NCI-H446 (cell line): ENCODE results near the gene HMX1.

ENCODE experiments used
- DNase-seq, 2 experiments: peaks; one replicate each; lab custom pipeline; 2025; lab: John Stamatoyannopoulos, UW

HMX1 gene

GRCh38 chr4:8871417-8872401, at the start of gene HMX1:
HMX1 (minus strand) TSS chr4:8871839; CDS start chr4:8871614, 225 bp downstream.
- no peak for DNase-seq

GRCh38 chr4:8920969-8921368, 49.3 kb upstream of the HMX1 start:
- no peak for DNase-seq

- no peak for DNase-seq
Observed at GRCh38 chr4:8920289-8920965, 48.8 kb upstream of the HMX1 start.

GRCh38 chr4:8919651-8920288, 48.1 kb upstream of the HMX1 start:
- no peak for DNase-seq

DNA sequence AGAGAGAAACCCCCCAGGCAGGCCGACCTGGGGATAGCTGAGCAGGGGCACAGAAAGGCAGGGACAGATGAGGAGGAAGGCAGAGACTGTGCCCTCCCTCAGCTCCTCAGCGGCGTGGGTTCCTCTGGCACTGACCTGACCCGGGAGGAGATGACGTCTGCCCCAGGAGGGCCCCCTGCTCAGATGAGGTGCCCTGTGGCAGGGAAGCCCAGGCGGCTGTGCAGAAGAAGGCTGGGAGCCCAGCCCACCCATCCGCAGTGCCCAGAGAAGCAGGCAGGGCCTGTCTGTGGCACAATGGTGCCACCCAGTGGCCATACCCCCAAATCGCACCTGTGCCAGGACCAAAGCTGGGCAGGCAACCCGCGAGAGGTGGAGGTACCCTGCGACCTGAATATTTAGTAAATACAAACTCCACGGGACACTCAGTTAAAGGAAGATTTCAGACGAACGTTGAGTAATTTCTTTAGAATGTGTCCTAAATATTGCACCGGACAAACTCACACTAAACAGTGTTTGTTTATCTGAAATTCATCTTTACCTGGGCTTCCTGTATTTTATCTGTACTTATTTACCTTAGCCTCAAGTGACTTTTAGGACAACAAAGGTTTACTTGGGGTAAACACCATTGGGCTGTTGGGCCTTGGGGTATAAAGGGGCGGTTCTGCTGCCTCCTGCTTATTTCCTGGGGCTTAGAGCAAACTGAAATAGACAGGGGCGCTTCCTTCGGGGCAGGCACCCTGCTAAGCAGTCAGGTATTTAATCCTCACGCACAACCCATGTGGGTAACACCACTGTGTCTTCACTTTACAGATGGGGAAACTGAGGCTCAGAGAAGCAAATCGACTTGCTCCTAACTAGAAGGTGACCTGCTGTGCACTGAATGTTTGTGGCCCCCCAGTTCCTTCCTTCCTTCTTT, 46.5 kb upstream of the HMX1 start:
- peak in 1 of 2 experiments; percentile 30 for DNase-seq

- DNase-seq: no peak
Observed at GRCh38 chr4:8917321-8917811, 45.7 kb upstream of the HMX1 start.

- DNase-seq: no peak
Observed at GRCh38 chr4:8916906-8917305, 45.3 kb upstream of the HMX1 start.

DNA sequence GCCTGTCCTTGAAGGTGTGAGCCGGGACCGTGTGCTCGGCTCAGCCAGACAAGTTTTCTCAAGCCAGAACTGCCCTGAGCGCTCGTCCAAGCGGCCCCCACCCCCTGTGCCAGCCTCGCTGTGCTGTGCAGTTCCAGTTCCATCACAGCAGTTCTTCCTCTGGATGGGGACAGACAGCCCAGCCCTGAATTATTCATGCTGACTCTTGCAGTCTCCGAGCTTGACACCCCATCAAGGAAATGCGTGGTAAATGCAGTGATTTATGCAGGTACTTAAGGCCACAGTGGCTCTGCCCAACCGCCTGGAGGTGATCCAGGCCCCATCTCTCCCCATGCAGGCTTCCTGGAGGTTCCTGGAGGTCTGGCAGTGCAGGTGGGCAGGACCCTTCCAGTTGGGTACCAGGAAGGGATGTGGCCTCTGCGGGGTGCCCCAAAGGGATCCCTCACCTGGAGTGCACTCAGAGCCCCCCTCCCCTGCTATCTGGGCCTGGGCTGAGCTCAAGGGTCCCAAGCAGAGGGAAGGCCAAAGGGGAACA, 44.8 kb upstream of the HMX1 start:
- no peak for DNase-seq

- no peak for DNase-seq
Observed at GRCh38 chr4:8915201-8916200, 43.9 kb upstream of the HMX1 start.

DNA sequence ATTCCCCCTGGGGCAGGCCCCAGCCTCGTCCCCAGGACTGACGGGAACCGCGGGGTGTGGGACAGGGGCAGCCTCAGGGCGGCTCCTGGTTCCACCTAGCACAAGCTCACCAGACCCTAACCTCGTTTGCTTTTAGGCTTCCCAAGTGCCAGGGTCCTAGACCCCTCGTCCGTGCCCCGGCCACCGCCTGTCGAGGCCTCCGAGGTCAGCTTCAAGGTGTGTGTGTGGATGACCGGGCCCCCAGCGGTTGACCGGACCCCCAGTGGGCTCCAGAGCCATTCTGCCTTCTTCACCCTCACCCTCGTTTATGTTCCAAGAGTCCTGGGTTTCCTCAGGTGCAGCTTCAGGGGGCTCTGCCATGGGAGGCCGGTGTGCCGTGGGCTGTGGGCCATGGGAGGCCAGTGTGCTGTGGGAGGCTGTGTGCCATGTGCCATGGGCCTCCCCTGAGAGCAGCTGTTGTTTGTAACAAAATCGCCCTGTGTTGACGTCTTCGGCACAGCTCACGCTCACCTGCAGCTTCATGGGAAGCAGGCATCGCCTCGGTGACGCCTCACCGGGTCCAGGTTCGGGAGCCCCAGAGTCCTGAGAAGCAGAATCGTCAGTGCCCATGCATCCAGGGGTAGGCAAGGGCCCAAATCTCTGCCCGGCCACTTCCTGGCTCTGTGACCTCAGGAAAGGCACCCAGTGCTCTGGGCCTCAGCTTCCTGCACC, 43.0 kb upstream of the HMX1 start:
- no peak for DNase-seq

DNA sequence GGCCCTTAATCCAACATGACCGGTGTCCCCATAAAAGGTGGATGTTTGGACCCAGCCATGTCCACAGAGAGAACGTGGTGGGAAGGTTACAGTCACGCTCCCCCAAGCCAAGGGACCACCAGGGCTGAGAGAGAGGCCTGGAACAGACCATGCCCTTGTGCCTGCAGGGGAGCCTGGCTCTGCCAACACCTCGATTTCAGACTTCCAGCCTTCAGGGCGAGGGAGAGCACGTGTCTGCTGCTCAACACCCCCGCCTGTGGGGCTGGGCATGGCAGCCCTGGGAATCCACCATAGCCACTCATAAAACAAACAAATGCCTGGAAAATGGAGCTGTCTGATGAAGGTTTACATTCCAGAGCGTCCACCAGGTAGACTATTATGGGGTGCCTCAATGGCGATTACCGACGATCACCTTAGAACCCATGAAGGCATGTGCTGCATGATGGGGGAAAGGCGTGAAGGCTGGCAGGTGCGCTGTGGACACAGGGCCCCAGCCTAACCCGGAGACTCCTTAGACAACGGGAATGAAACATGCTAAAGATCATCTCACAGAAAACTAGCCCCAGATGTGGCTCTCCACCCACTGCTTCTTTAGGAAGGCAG, 42.3 kb upstream of the HMX1 start:
- DNase-seq: no peak

DNA sequence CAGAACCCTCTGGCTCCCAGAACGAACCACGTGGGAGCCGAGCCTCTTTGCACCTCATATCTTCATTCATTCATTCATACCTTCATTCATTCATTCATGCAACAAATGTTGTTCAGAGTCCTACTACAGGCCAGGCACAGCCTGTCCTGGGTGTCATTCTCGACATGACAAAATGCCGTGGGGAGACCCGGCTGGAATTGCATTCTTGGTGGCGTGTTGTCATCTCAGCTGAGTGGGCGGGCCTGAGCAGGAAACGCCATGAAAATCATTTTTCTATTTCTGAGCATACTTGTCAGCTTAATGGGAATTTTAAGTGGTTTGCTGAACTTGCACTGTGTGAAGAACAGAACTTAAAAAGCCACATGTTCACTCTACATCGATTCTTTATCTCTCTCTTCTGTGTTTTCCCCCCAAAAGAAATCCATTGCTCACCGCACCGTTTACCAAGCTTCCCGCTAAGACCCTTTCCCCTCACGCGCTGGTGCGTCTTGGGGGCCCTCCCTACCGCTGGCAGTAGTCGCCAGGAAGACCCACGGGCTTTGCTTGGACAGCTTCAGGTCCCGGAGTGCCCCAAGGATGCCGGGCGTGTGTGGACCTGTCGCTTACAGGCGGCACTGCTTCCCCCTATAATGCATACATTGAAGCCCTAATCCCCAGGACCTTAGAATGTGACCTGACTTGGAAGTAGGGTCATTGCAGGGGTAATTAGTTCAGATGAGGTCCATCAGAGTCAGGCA, 41.6 kb upstream of the HMX1 start:
- DNase-seq: no peak

DNA sequence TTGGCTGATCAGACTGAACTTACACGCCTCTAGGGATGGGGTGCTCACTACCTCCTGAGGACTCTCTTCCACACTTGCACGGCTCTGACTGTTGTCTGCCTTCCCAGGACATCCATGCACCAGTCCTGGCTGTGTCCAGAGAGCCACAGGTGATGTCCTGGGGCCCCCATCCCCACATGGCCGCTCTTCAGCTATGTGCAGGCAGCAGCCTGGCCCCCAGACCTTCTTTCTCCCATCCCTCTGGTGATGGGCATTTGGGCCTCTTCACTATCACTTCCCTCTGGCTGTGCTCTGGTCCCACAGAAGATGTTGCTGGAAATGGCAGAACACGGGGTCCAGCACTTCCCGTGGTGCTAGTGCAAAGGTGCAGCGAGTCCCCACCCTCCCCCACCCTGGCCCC, 40.9 kb upstream of the HMX1 start:
- no peak for DNase-seq

DNA sequence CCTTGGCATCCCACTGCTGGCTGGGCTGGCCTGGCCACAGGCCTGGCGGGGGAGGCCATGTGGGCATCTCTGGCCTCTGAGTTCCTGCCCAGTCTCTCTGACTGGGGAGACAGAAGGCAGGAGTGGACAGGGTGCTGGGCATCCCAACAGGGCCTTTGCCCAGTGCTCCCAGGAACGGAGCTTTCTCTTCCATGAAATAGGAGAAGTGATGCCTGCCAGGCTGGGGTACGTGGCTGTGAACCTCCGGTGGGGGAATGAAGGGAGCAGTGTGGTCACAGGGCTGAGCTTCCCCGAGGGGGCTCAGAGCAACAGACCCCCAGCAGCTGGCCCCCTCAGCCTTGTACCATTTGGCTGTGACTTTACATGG, 40.4 kb upstream of the HMX1 start:
- DNase-seq: no peak

- no peak for DNase-seq
Observed at GRCh38 chr4:8911316-8912088, 39.9 kb upstream of the HMX1 start.

DNA sequence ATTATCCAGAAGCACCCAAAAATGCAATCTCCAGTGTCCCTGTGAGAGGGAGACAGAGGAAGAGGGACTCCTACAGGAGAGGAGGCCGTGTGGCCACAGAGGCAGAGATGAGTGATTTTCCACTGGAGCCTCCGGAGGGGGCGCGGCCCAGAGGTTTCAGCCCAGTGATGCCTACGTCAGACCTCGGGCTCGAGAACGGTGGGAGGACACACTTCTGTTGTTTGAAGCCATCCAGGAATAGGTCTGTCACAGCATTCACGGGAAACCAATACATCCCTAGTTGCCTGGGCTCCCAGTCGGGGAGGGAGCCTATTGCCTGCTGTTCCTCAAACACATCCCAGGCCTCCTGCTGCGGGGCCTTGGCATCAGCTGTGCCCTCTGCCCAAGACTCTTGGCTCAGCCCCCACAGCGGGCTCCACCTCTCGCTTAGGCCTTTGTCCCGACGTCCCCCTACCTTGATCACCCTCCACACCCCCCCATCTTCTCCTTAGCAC, 39.2 kb upstream of the HMX1 start:
- DNase-seq: no peak
